HG03342 (cell line): ENCODE results near the gene PAPPA.

Experiments
- ATAC-seq: cut with Tn5 transposase; IDR thresholded peaks from one replicate; pipeline ENCODE4 v1.9.1; 2021; ENCODE audit warnings: mild to moderate bottlenecking, moderate library complexity; ENCODE audit not compliant: unreplicated experiment

The PAPPA gene

DNA sequence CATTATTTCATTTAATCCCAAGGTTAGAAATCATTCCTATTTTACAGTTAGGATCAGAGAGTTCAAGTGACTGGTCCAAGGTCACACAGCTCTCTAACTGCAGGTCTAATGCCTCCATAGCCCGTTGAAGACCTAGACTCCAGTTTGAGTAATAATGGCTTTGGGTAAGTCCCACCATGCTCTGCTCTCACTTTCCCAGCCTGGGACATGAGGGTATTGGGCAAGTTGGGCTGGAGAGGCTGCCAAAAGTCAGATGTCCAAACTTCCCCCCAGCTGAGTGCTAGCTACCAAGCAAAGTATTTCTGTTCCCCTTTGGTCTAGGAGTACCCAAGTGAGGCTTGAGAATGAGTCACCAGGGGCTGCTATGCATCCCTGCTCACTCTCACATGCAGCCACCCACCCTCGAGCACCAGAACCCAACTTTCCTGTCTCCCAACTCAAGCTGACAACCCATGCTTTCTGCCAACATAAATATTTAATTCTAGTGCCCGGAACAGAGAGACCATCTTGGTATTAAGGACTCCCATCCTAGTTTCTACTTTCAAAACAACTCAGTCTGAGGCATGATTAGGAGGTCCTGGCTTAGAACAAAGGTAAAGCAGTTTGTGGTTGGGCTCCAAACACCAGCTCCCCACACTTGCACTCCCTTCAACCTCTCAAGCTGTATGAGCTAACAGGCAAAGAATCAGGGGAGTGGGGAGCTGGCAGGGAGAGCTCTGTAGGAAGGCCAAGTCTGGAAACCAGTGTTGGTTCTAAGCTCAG lies 297.0 kb downstream of the PAPPA start:
- peak; percentile 95 for ATAC-seq

DNA sequence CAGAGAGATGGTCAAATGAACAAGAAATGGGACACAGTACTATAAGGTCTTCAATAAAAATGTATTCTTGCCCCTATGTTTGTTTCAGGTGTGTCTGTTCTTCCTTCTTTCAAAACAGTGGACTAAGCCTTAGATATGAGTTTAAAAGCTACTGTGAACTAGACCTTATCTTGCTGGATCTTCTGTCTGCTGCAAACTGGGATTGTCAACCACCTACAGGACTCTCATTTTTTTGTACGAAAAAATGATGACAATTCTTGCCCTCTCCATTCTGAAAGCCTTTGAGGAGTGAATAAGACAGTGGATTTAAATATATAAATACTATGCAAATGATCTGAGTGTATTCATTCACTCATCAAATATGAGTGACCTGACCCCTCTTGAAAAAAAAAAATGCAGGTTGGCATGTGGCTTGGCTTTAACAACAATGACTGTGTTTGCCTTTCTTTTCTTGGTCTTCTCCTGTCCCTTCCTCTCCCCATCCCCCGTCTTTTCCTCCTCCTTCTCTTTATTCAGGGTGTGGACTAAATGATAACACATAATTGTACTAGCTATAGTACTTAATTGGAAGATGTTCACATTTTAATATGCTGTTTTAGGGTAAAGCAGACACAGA lies 298.0 kb downstream of the PAPPA start:
- ATAC-seq: no peak
